ENCODE data around the gene XAB2.

GRCh38 chr19:7633698-7634097 lies 4.4 kb upstream of the XAB2 start, which contains the start of gene PCP2:
- TF ChIP-seq CTCF (IDR thresholded peaks at IDR 0.05 in 4 of 5, conservative IDR thresholded peaks at IDR 0.05 in 1 of 5) (no peak), POLR2A (IDR thresholded peaks at IDR 0.05) (no peak)
